ENCODE results near the gene SFXN5.

Gene SFXN5

GRCh38 chr2:72992734-72993102 is 78.8 kb downstream of the SFXN5 start:
- no peak for TF ChIP-seq ZNF600 (tag by site-specific recombination; IDR thresholded peaks at IDR 0.05)
- TF ChIP-seq, protein P1, sequence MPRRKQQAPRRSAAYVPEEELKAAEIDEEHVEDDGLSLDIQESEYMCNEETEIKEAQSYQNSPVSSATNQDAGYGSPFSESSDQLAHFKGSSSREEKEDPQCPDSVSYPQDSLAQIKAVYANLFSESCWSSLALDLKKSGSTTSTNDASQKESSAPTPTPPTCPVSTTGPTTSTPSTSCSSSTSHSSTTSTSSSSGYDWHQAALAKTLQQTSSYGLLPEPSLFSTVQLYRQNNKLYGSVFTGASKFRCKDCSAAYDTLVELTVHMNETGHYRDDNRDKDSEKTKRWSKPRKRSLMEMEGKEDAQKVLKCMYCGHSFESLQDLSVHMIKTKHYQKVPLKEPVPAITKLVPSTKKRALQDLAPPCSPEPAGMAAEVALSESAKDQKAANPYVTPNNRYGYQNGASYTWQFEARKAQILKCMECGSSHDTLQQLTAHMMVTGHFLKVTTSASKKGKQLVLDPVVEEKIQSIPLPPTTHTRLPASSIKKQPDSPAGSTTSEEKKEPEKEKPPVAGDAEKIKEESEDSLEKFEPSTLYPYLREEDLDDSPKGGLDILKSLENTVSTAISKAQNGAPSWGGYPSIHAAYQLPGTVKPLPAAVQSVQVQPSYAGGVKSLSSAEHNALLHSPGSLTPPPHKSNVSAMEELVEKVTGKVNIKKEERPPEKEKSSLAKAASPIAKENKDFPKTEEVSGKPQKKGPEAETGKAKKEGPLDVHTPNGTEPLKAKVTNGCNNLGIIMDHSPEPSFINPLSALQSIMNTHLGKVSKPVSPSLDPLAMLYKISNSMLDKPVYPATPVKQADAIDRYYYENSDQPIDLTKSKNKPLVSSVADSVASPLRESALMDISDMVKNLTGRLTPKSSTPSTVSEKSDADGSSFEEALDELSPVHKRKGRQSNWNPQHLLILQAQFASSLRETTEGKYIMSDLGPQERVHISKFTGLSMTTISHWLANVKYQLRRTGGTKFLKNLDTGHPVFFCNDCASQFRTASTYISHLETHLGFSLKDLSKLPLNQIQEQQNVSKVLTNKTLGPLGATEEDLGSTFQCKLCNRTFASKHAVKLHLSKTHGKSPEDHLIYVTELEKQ (tag by site-specific recombination; IDR thresholded peaks at IDR 0.05; ENCODE audit: borderline replicate concordance): no peak
- TF ChIP-seq SCRT2 (tag by site-specific recombination; IDR thresholded peaks at IDR 0.05): no peak
- TF ChIP-seq YY1 (tag by site-specific recombination; IDR thresholded peaks at IDR 0.05): no peak
- no peak for TF ChIP-seq TRIM28 (IDR thresholded peaks at IDR 0.05; ENCODE audit: borderline replicate concordance, low read length)
- no peak for TF ChIP-seq SETDB1 (IDR thresholded peaks at IDR 0.05; ENCODE audit: insufficient read length, low read length)
- CTCF ChIA-PET: interaction anchor here (0.6 to 3.0 kb wide), 12 partner anchors 11 to 1423 kb away, joined by 3 to 29 read pairs (median 8); no protein-coding TSS in a partner anchor
- POLR2A ChIA-PET: no interaction called here
- no peaks in the 10 kb centered on the region for H3K9me3 ChIP-seq (ENCODE audit: control insufficient read depth, insufficient read depth, low read depth, low read length)
- no peaks in the 10 kb centered on the region for H3K36me3 ChIP-seq (ENCODE audit: control insufficient read depth in 2 of 2, insufficient read depth in 1 of 2, low read length in 2 of 2)
- no peak overlapping the region for H3K4me3 ChIP-seq (ENCODE audit: low read depth, low read length)
- no peaks in the 10 kb centered on the region for H3K4me1 ChIP-seq (ENCODE audit: control insufficient read depth, insufficient read depth, low read length)
- H3K27ac ChIP-seq (ENCODE audit: extremely low read depth, low read depth, low read length): no peak overlapping the region

DNA sequence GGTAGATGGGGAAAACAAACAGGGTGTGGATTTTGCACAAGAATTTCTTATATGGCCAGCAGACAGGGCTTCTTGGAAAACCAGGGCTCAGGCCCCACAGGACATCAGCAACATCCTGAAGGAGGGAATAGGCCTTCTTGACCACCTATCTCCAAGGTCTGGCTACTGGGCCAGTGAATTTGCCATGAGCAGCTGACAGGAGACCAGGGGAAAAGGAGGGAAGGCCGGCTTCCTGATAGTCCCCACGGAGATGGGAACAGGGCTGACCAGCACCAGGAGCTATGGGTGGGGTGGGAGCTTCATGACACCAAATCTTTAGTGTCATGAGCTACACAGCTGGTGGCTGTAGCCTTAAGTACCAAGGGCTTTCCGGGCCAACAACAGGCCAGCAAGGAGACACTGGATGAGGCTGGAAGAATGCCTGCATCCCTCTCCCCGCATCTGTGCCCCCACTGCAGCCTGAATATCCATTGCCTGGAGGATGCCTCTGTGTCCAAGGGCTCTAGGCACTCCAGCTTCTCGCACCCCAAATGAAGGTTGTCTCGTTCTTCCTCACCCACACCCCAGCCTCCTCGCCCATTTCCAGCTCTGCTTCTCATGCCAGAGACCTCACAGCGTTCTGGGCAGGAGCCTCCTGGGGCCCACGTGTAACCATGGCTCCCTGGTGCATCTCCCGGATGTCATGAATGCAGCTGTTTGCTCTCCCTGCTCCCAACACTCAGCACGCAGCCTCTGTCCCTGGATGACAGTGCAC is 79.4 kb downstream of the SFXN5 start:
- ChIA-PET POLR2A (no interaction called here), CTCF (interaction anchor here (0.7 to 3.0 kb wide), 11 partner anchors 15 to 220 kb away, joined by 3 to 29 read pairs (median 6); no protein-coding TSS in a partner anchor)
- Histone ChIP-seq H3K36me3 (ENCODE audit: control insufficient read depth in 2 of 2, insufficient read depth in 1 of 2, low read length in 2 of 2) (no peaks in the 10 kb centered on the region), H3K9me3 (ENCODE audit: control insufficient read depth, insufficient read depth, low read depth, low read length) (no peaks in the 10 kb centered on the region), H3K4me3 (ENCODE audit: low read depth, low read length) (no peak overlapping the region), H3K4me1 (ENCODE audit: control insufficient read depth, insufficient read depth, low read length) (no peaks in the 10 kb centered on the region), H3K27ac (ENCODE audit: extremely low read depth, low read depth, low read length) (no peak overlapping the region)
- TF ChIP-seq BCL11B (tag by site-specific recombination; IDR thresholded peaks at IDR 0.05; ENCODE audit: low read depth) (no peak), ZNF768 (tag by site-specific recombination; IDR thresholded peaks at IDR 0.05) (no peak), ZNF596 (tag by site-specific recombination; IDR thresholded peaks at IDR 0.05) (no peak), ZNF174 (tag by site-specific recombination; IDR thresholded peaks at IDR 0.05) (no peak), ZEB2 (tag by site-specific recombination; IDR thresholded peaks at IDR 0.05) (no peak), GLI2 (tag by site-specific recombination; IDR thresholded peaks at IDR 0.05; ENCODE audit: borderline replicate concordance, low read depth) (no peak), ZNF521 (tag by site-specific recombination; IDR thresholded peaks at IDR 0.05) (no peak), ZNF571 (tag by site-specific recombination; IDR thresholded peaks at IDR 0.05) (no peak), ZNF658 (tag by site-specific recombination; IDR thresholded peaks at IDR 0.05) (no peak), ZNF544 (tag by site-specific recombination; IDR thresholded peaks at IDR 0.05) (no peak), ZNF114 (tag by site-specific recombination; IDR thresholded peaks at IDR 0.05) (no peak), ZNF791 (tag by site-specific recombination; IDR thresholded peaks at IDR 0.05) (no peak), ZNF426 (tag by site-specific recombination; IDR thresholded peaks at IDR 0.05) (no peak), ZNF10 (tag by site-specific recombination; IDR thresholded peaks at IDR 0.05) (no peak), ZFP69B (tag by site-specific recombination; IDR thresholded peaks at IDR 0.05) (no peak), ZNF335 (tag by site-specific recombination; conservative IDR thresholded peaks at IDR 0.05) (no peak)
- TF ChIP-seq, protein P2, sequence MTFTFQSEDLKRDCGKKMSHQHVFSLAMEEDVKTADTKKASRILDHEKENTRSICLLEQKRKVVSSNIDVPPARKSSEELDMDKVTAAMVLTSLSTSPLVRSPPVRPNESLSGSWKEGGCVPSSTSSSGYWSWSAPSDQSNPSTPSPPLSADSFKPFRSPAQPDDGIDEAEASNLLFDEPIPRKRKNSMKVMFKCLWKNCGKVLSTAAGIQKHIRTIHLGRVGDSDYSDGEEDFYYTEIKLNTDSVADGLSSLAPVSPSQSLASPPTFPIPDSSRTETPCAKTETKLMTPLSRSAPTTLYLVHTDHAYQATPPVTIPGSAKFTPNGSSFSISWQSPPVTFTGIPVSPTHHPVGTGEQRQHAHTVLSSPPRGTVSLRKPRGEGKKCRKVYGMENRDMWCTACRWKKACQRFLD (tag by site-specific recombination; IDR thresholded peaks at IDR 0.05): no peak
- TF ChIP-seq, protein P3, sequence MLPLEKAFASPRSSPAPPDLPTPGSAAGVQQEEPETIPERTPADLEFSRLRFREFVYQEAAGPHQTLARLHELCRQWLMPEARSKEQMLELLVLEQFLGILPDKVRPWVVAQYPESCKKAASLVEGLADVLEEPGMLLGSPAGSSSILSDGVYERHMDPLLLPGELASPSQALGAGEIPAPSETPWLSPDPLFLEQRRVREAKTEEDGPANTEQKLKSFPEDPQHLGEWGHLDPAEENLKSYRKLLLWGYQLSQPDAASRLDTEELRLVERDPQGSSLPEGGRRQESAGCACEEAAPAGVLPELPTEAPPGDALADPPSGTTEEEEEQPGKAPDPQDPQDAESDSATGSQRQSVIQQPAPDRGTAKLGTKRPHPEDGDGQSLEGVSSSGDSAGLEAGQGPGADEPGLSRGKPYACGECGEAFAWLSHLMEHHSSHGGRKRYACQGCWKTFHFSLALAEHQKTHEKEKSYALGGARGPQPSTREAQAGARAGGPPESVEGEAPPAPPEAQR (tag by site-specific recombination; IDR thresholded peaks at IDR 0.05): no peak
- TF ChIP-seq, protein P4, sequence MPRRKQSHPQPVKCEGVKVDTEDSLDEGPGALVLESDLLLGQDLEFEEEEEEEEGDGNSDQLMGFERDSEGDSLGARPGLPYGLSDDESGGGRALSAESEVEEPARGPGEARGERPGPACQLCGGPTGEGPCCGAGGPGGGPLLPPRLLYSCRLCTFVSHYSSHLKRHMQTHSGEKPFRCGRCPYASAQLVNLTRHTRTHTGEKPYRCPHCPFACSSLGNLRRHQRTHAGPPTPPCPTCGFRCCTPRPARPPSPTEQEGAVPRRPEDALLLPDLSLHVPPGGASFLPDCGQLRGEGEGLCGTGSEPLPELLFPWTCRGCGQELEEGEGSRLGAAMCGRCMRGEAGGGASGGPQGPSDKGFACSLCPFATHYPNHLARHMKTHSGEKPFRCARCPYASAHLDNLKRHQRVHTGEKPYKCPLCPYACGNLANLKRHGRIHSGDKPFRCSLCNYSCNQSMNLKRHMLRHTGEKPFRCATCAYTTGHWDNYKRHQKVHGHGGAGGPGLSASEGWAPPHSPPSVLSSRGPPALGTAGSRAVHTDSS (tag by site-specific recombination; IDR thresholded peaks at IDR 0.05): no peak

Data from HEK293 (cell line).